ENCODE results near the gene FAF1.
A peak's percentile ranks its signal among the peaks of the same experiment; 100 is the strongest.

FAF1 gene

DNA sequence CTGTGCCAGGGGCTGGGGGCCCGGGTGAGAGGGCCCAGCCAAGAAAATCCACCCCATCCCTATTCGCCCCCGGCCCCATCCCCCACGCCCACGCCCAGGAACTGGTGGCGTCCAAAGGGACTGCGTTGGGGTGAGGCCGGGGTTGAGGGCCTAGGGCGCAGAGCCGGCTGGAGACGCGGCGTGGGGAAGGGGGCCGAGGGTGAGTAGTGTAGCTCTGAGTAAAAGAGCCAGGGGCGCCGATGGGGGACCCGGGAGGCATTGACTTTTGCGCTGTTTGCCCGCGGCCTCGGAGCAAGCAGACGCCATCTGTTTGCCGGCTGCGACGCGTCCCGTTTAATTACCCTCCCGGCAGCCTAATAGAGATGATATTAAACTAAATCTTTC, 533.4 kb downstream of the FAF1 start:
- DNase-seq (ENCODE audit: low spot score) = no peak

DNA sequence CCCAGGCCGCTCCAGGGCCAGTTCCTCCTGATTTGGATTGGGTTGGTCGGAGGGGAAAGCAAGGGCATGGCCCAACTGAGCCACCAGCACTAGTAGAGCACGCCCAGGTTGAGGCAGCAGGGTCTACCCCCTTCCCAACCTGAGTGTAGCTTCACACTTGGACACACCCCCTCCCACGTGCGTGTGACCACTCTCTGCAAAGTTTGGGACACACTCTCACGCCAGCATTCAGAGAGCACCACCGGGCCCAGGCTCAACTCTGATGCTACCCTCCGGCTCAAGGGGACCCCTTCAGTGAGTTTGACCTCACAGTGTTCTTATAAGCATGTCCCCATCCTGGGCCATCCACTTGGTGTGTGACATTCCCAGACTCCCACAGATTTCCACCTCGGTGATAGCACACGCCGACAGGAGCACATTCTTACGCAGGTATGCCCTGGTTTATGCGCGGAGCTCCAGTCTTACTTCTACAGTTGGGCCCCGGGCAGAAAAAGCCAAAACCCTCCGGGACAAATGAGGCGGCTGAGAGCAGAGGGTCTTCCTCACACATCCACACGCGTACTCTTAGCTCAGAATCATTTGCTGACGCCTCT, 533.9 kb downstream of the FAF1 start:
- DNase-seq (ENCODE audit: low spot score) = no peak

DNA sequence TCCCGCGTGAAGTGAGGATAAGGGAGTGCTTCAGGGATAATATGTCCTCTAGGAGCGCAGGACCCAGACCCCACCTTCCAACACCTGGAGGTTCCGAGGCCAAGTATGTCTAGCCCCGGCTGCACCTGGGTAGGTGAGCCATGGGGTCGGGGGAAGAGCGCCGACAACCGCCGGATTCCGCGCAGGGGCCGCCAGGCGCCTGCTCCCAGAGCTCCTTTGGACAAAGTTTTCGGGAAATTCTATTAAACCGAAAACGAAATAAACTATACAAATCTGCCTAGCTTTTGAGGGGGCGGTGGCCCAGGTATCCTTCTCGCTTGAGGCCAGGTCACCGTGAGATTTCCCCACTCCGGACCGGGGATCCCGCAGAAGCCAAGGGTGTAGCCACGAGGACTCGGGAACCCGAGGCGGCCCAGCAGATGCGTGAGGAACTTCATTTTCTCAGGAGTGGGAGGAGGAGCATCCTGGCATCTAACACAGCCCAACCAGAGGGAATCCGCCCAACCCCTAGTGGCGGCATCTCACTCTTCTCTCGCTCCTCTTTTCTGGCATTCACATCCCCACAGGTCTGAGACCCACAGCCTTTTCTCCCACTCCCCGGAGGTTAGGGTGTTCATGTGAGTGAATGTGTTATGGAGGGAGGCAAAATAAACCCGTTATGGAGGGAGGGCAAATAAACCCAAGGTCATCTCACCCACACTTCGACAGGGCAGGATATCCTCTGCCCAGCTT, 534.5 kb downstream of the FAF1 start:
- peak; percentile 50 for DNase-seq (ENCODE audit: low spot score)

DNA sequence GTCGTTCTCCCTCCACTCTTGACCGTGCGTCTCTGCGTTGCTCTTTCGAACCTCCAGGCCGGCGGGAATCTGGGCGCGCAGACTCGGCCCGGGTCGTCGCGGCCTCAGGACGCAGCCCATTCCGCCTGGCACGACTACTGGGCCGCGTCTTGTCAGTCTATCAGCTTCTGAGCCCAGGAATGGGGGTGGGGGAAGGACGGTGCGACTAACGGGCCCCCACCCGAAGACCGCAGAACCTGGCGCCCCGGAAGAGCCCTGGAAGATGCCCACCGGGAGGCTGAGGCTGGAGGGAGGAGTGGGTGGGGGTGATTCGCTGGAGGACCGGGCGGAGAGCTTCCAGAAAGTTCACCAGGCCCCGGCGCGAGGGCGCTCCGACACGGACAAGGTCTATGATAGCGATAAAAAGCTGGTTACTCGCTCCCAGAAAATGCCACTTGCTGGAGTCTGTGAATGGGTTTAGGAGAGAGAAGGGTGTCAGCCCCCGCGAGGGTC, 535.1 kb downstream of the FAF1 start:
- no peak for DNase-seq (ENCODE audit: low spot score)

DNA sequence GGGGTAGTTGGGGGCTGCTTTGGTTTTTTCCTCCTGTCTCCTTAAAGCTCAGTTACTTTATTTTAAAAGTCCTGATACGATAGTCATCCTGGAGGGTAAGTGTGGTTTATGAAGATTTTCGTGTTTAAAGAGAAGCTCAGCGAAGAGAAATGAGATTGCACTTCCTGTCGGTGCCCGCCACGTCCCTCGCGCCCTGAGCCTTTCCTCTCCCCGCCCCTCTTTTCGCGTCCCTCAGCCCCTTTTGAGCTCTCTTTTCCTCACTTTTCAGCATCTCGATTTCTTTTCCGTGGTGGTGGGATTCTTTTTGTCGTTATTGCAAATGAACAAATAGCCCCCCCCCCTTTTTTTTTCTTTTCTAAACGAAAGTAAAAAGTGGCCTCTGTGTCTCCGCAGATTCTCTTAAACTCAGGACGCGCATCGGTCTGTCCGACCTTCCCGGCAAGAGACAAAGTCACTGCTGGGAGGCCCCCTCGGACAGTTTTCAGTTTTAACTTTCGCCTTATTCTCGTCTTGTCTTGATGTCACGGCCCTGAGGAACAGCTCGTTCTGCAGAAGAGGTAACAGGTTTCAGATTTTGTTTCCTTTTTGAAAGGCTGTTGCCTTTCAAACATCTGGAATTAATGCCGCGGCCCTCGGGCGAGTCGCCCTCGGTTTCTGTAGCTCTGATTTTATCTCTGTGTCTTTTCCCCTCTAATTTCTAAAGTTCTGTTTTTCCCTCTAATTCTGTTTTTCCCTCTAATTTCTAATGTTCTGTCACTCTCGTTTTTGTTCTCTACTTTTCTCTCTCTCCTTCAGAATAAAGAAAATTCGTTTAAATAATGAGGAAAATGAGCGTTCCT, 535.8 kb downstream of the FAF1 start:
- no peak for DNase-seq (ENCODE audit: low spot score)

GRCh38 chr1:50423670-50424000, 536.4 kb downstream of the FAF1 start:
- DNase-seq (ENCODE audit: low spot score) = no peak

- peak; percentile 62 for DNase-seq (ENCODE audit: low spot score)
Measured at GRCh38 chr1:50422946-50423669, 537.0 kb downstream of the FAF1 start, which contains the start of gene DMRTA2. TSS of gene DMRTA2 (minus strand) at chr1:50423443. CDS start at chr1:50421536, 1,907 bp downstream.

DNA sequence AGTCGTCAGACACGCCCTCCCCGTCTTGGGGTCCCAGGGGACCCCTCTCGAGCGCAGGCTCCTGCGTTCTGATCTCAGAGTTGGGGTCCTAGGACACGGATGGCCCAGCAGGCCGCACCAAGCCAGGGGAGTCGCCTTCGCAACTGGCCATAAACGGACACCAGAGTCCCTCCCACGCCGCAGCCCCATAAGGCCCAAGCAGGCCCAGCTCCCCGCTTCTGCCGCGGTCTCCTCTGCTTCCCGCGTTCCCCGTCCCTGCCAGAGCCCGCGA, 537.5 kb downstream of the FAF1 start:
- no peak for DNase-seq (ENCODE audit: low spot score)

- DNase-seq (ENCODE audit: low spot score) = no peak
Measured at GRCh38 chr1:50421768-50422674, 538.0 kb downstream of the FAF1 start.

DNA sequence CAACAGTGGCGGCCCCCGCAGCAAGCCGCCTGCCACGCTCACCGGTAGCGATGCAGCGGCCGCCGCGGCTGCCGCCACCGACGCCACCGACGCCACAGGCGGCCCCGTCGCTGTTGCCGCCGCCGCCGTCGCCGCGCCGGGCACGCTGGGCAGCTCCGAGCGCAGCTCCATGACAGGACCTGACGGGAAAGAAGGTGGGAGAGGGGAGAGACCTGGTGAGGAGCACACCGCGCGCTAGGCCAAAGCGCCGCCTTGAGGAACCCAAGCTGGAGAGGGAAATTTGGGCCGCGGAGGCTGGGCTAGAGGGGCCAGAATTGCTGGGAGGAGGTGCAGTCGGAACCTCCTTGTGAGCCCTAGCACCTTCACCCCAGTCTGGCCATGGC, 538.7 kb downstream of the FAF1 start:
- no peak for DNase-seq (ENCODE audit: low spot score)

DNA sequence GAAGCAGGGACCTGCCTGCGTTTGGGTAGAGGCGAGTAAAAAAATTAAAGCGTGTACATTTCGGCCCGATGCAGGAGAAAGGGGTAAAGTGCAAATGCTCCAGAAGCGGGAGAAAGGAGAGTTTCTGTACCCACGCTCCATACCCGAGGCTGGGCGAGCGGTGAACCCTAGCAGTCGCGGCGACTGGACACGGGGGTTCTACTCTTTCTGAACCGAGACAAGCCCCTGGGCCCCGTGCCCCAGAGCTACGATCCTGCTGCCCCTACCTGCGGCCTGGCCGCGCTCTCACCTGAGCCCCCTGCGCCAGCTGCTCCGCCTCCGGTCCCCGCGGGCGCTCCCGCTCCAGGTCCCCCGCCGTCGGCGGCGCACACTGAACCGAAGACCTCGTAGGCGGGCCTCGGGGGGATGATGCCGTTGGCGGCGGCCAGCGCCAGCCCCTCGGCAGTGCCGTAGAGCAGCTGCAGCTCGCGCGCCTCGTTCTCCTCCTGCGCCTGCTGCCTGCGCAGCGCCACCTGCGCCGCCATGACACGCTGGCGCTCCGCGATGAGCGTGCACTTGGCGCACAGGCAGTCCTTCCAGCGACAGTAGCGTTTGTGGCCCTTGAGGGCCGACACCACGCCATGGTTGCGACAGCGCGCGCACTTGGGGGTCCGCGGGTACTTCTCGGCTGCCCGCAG, 539.2 kb downstream of the FAF1 start:
- no peak for DNase-seq (ENCODE audit: low spot score)

GRCh38 chr1:50419907-50420677, 540.0 kb downstream of the FAF1 start:
- no peak for DNase-seq (ENCODE audit: low spot score)

GRCh38 chr1:50419192-50419906, 540.7 kb downstream of the FAF1 start:
- no peak for DNase-seq (ENCODE audit: low spot score)

- DNase-seq (ENCODE audit: low spot score) = no peak
Measured at GRCh38 chr1:50418600-50419109, 541.4 kb downstream of the FAF1 start.

DNA sequence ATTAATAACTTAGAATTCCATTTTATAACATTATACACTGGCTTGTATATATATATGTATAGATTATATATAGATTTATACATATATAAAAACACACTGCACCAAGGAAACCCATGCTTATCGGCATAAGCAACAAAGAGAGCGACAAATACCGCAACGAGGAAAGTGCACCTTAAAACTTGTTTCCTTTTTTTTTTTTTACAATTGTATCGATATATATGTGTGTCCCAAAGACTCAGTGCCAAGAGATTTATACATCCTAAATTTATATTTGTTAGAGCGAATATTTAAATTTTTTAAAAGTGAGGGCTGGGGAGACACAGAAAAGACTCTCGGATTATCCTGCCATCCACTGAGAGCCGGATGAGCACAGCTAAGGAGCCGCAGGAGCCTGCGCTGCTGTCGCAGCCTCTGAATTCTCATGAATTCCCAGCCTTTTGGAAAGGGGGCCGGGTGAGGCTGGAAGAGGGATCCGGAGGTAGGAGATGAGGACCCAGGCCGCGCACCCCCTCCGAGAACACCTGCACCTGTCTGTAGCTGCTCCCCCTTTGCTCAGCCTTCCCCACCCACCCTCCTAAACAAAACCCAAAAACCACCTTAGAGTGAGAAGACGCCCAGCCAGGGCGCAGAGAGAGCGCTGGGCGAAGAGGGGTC, 542.0 kb downstream of the FAF1 start:
- DNase-seq (ENCODE audit: low spot score) = no peak

- DNase-seq (ENCODE audit: low spot score) = no peak
Measured at GRCh38 chr1:50417507-50417906, 542.6 kb downstream of the FAF1 start.

- no peak for DNase-seq (ENCODE audit: low spot score)
Measured at GRCh38 chr1:50416553-50417453, 543.3 kb downstream of the FAF1 start.

GRCh38 chr1:50416150-50416527, 543.9 kb downstream of the FAF1 start:
- no peak for DNase-seq (ENCODE audit: low spot score)
